Endodermal cell (in vitro differentiated cells): ENCODE data around the gene CTXN2. TPM values are rescaled to one million over a fixed set of nuclear protein-coding genes. Genes with fewer than 3 reads are reported as not detected.

Experiments
- DNase-seq: peaks from one replicate; pipeline ENCODE4 v3.0.0-alpha.2; 2017
- H3K27ac ChIP-seq: 2 replicates; pipeline ENCODE4 v1.5.1; 2013; ENCODE audit warnings: mild to moderate bottlenecking, low read depth, low read length, moderate library complexity
- H3K27me3 ChIP-seq: 2 replicates; pipeline ENCODE4 v1.6.1; 2013; ENCODE audit warnings: mild to moderate bottlenecking, low read length, moderate library complexity; ENCODE audit not compliant: insufficient read depth, control insufficient read depth, poor library complexity, severe bottlenecking
- H3K36me3 ChIP-seq: 2 replicates; pipeline ENCODE4 v1.7.0; 2013; ENCODE audit warnings: mild to moderate bottlenecking, low read length, moderate library complexity; ENCODE audit not compliant: control insufficient read depth, insufficient read depth
- H3K4me1 ChIP-seq: one replicate; pipeline ENCODE4 v1.7.0; 2013; ENCODE audit warnings: low read length; ENCODE audit not compliant: control insufficient read depth, insufficient read depth
- H3K4me3 ChIP-seq: 2 replicates; pipeline ENCODE4 v1.5.1; 2013; ENCODE audit warnings: mild to moderate bottlenecking, low read length, moderate library complexity
- H3K9ac ChIP-seq: 2 replicates; pipeline ENCODE4 v1.6.1; 2013; ENCODE audit warnings: mild to moderate bottlenecking, low read length, moderate library complexity; ENCODE audit not compliant: poor library complexity, severe bottlenecking; ENCODE audit errors: extremely low read depth
- H3K9me3 ChIP-seq: 2 replicates; pipeline ENCODE4 v1.6.1; 2013; ENCODE audit warnings: mild to moderate bottlenecking, low read length, moderate library complexity; ENCODE audit not compliant: control insufficient read depth
- H3K27ac Mint-ChIP-seq: 2 replicates; pipeline ENCODE4 v1.8.0; 2020; ENCODE audit warnings: mixed read lengths
- H3K27me3 Mint-ChIP-seq: 2 replicates; pipeline ENCODE4 v1.8.0; 2021; ENCODE audit warnings: mild to moderate bottlenecking, mixed read lengths; ENCODE audit not compliant: insufficient read depth
- H3K36me3 Mint-ChIP-seq: 2 replicates; pipeline ENCODE4 v1.8.0; 2020; ENCODE audit warnings: low read depth, mixed read lengths
- H3K4me1 Mint-ChIP-seq: 2 replicates; pipeline ENCODE4 v1.8.0; 2020; ENCODE audit warnings: mixed read lengths
- H3K4me3 Mint-ChIP-seq: 2 replicates; pipeline ENCODE4 v1.8.0; 2020; ENCODE audit warnings: mild to moderate bottlenecking, moderate library complexity, mixed read lengths
- H3K9me3 Mint-ChIP-seq: 2 replicates; pipeline ENCODE4 v1.8.0; 2020; ENCODE audit warnings: mild to moderate bottlenecking, mixed read lengths
- CTCF ChIP-seq: fragments of 200-600 bp; sonication (generic); conservative IDR thresholded peaks from 2 replicates; pipeline ENCODE4 v1.5.0; 2021; ENCODE audit warnings: antibody characterized with exemption, mild to moderate bottlenecking
- whole genome bisulfite sequencing, 2 experiments: methylation state at CpG; one replicate each; pipeline versions ENCODE4 v1.1.5 to v1.1.7; 2013; ENCODE audit warnings: missing lambda C conversion rate in 2 of 2, mixed read lengths in 1 of 2; ENCODE audit not compliant: insufficient coverage in 1 of 2, insufficient read length in 1 of 2; 5-methylcytosine and 5-hydroxymethylcytosine counted together
- total RNA-seq, 2 donors: library from RNA; stranded (reverse); fragmentation: NEBNext Ultra II Directional in 1 of 2; extraction: Animal tissue kit (Norgen Biotek cat#: 25700) in 1 of 2; gene quantifications; 2 replicates in 1 of 2; 3 replicates in 1 of 2; pipeline ENCODE4 v1.2.1, GENCODE V29; 2021

Gene CTXN2
- total RNA-seq, 2 donors from 2014 or later, result 0.13 TPM; not detected in 1

GRCh38 chr15:48221261-48221660, 29.8 kb downstream of the CTXN2 start:
- peaks cover 63% of the 10 kb centered on the region for H3K27me3 ChIP-seq
- no peaks in the 10 kb centered on the region for H3K9me3 ChIP-seq
- H3K36me3 ChIP-seq, result no peaks in the 10 kb centered on the region
- H3K9ac ChIP-seq, result no peak overlapping the region
- DNase-seq, result no peak
- H3K4me1 Mint-ChIP-seq, result peaks cover 9% of the 10 kb centered on the region
- H3K9me3 Mint-ChIP-seq, result no peaks in the 10 kb centered on the region
- no peaks in the 10 kb centered on the region for H3K36me3 Mint-ChIP-seq
- H3K4me1 ChIP-seq, result no peaks in the 10 kb centered on the region
- TF ChIP-seq CTCF, result no peak
- no peak overlapping the region for H3K4me3 Mint-ChIP-seq
- WGBS, 2 experiments, result 88 to 94% methylated on average over 1 of the region's 1 CpG
- H3K27ac ChIP-seq, result no peak overlapping the region
- peaks cover 78% of the 10 kb centered on the region for H3K27me3 Mint-ChIP-seq
- H3K4me3 ChIP-seq, result no peak overlapping the region
- no peak overlapping the region for H3K27ac Mint-ChIP-seq

- no peak overlapping the region for H3K27ac Mint-ChIP-seq
- Histone ChIP-seq H3K4me3 (no peak overlapping the region), H3K9ac (no peak overlapping the region), H3K4me1 (no peaks in the 10 kb centered on the region), H3K27me3 (peaks cover 70% of the 10 kb centered on the region), H3K36me3 (no peaks in the 10 kb centered on the region), H3K27ac (no peak overlapping the region), H3K9me3 (no peaks in the 10 kb centered on the region)
- H3K27me3 Mint-ChIP-seq, result peaks cover 84% of the 10 kb centered on the region
- H3K36me3 Mint-ChIP-seq, result no peaks in the 10 kb centered on the region
- no peak for DNase-seq
- no peak overlapping the region for H3K4me3 Mint-ChIP-seq
- WGBS, 2 experiments, result 93 to 94% methylated on average over 4 of the region's 4 CpGs
- no peaks in the 10 kb centered on the region for H3K9me3 Mint-ChIP-seq
- TF ChIP-seq CTCF, result no peak
- peaks cover 9% of the 10 kb centered on the region for H3K4me1 Mint-ChIP-seq
These were observed 30.4 kb downstream of the CTXN2 start for GRCh38 chr15:48221885-48222284.

- no peak overlapping the region for H3K9ac ChIP-seq
- no peak for DNase-seq
- H3K27me3 ChIP-seq, result peaks cover 77% of the 10 kb centered on the region
- H3K27ac ChIP-seq, result no peak overlapping the region
- TF ChIP-seq CTCF, result no peak
- no peaks in the 10 kb centered on the region for H3K9me3 Mint-ChIP-seq
- no peaks in the 10 kb centered on the region for H3K36me3 Mint-ChIP-seq
- no peaks in the 10 kb centered on the region for H3K4me1 ChIP-seq
- H3K36me3 ChIP-seq, result no peaks in the 10 kb centered on the region
- H3K4me1 Mint-ChIP-seq, result peaks cover 9% of the 10 kb centered on the region
- H3K9me3 ChIP-seq, result no peaks in the 10 kb centered on the region
- H3K4me3 Mint-ChIP-seq, result no peak overlapping the region
- WGBS, 2 experiments, result 86 to 93% methylated on average over 1 of the region's 1 CpG
- H3K27ac Mint-ChIP-seq, result no peak overlapping the region
- H3K27me3 Mint-ChIP-seq, result peaks cover 90% of the 10 kb centered on the region
- H3K4me3 ChIP-seq, result no peak overlapping the region
These were observed 31.2 kb downstream of the CTXN2 start for GRCh38 chr15:48222627-48223026.
